ENCODE results near the gene MBOAT7. TPM values are rescaled to one million over a fixed set of nuclear protein-coding genes. Genes with fewer than 3 reads are reported as not detected.
"Not testable (repeated sequence)": the region's sequence is repeated elsewhere in the genome, so short reads cannot be mapped to it uniquely, and the experiment has no call there.

Gene MBOAT7
- total RNA-seq, 2 experiments from 2014 or later: 18.1 to 25.0 TPM

GRCh38 chr19:54186351-54186750 lies 3.0 kb downstream of the MBOAT7 start:
- DNase-seq (ENCODE audit: low spot score): no peak
- BruUV-seq (replicated peaks): no TSS peak
- Histone ChIP-seq H3K79me2 (ENCODE audit: insufficient read depth, low read depth, low read length) (peaks cover 10% of the 10 kb centered on the region; the same call in 1 of the 2 replicates), H2AFZ (ENCODE audit: low read length) (no peak overlapping the region), H4K20me1 (ENCODE audit: insufficient read depth, low read length) (no peaks in the 10 kb centered on the region), H3K4me3 (ENCODE audit: low read depth, low read length, poor library complexity, severe bottlenecking) (no peak overlapping the region), H3K27ac (ENCODE audit: low read depth, low read length, poor library complexity, severe bottlenecking) (no peak overlapping the region), H3K4me1 (ENCODE audit: insufficient read depth, low read length, poor library complexity, severe bottlenecking) (peaks cover 14% of the 10 kb centered on the region), H3K9me3 (ENCODE audit: low read length) (no peaks in the 10 kb centered on the region), H3K4me2 (ENCODE audit: low read length) (no peak overlapping the region), H3K9me2 (ENCODE audit: insufficient read depth, low read length) (no peaks in the 10 kb centered on the region), H3K36me3 (ENCODE audit: insufficient read depth, low read length) (no peaks in the 10 kb centered on the region)
- ChIA-PET POLR2A (interaction anchor here (0.9 kb wide), 1 partner anchor 935 kb away, joined by 3 read pairs; no protein-coding TSS in a partner anchor), CTCF (ENCODE audit: unreplicated experiment) (no interaction called here)
- intact Hi-C loops (cut with micrococcal nuclease; ENCODE audit: unreplicated experiment): no loop called here
- TF ChIP-seq CTCF (conservative IDR thresholded peaks at IDR 0.05; ENCODE audit: low read length): no peak
- TF ChIP-seq EZH2phosphoT487 (IDR thresholded peaks at IDR 0.05; ENCODE audit: borderline replicate concordance, low read depth, low read length): no peak

- no peaks in the 10 kb centered on the region for H3K9me2 ChIP-seq (ENCODE audit: insufficient read depth, low read length)
- no peaks in the 10 kb centered on the region for H4K20me1 ChIP-seq (ENCODE audit: insufficient read depth, low read length)
- no peak overlapping the region for H2AFZ ChIP-seq (ENCODE audit: low read length)
- no peak overlapping the region for H3K4me2 ChIP-seq (ENCODE audit: low read length)
- BruUV-seq (replicated peaks): no TSS peak
- H3K4me3 ChIP-seq (ENCODE audit: low read depth, low read length, poor library complexity, severe bottlenecking): no peak overlapping the region
- ChIA-PET POLR2A (no interaction called here), CTCF (ENCODE audit: unreplicated experiment) (no interaction called here)
- TF ChIP-seq CTCF (conservative IDR thresholded peaks at IDR 0.05; ENCODE audit: low read length) (no peak), EZH2phosphoT487 (IDR thresholded peaks at IDR 0.05; ENCODE audit: borderline replicate concordance, low read depth, low read length) (no peak)
- H3K79me2 ChIP-seq (ENCODE audit: insufficient read depth, low read depth, low read length): peaks cover 5% of the 10 kb centered on the region; the same call in 1 of the 2 replicates
- no peak for DNase-seq (ENCODE audit: low spot score)
- H3K36me3 ChIP-seq (ENCODE audit: insufficient read depth, low read length): no peaks in the 10 kb centered on the region
- peaks cover 20% of the 10 kb centered on the region for H3K4me1 ChIP-seq (ENCODE audit: insufficient read depth, low read length, poor library complexity, severe bottlenecking)
- intact Hi-C loops (cut with micrococcal nuclease; ENCODE audit: unreplicated experiment): no loop called here
- no peak overlapping the region for H3K27ac ChIP-seq (ENCODE audit: low read depth, low read length, poor library complexity, severe bottlenecking)
- no peaks in the 10 kb centered on the region for H3K9me3 ChIP-seq (ENCODE audit: low read length)
Observed at GRCh38 chr19:54183431-54183830, 5.9 kb downstream of the MBOAT7 start.

GRCh38 chr19:54181894-54182293 lies 7.5 kb downstream of the MBOAT7 start:
- BruUV-seq (replicated peaks); H3K36me3 ChIP-seq (ENCODE audit: insufficient read depth, low read length); DNase-seq (ENCODE audit: low spot score); H3K4me1 ChIP-seq (ENCODE audit: insufficient read depth, low read length, poor library complexity, severe bottlenecking); H3K4me2 ChIP-seq (ENCODE audit: low read length); H3K9me2 ChIP-seq (ENCODE audit: insufficient read depth, low read length); H3K79me2 ChIP-seq (ENCODE audit: insufficient read depth, low read depth, low read length); H2AFZ ChIP-seq (ENCODE audit: low read length); H3K9me3 ChIP-seq (ENCODE audit: low read length); intact Hi-C loops (cut with micrococcal nuclease; ENCODE audit: unreplicated experiment); POLR2A ChIA-PET; H3K4me3 ChIP-seq (ENCODE audit: low read depth, low read length, poor library complexity, severe bottlenecking); H4K20me1 ChIP-seq (ENCODE audit: insufficient read depth, low read length); H3K27ac ChIP-seq (ENCODE audit: low read depth, low read length, poor library complexity, severe bottlenecking): not testable (repeated sequence)
- CTCF ChIA-PET (ENCODE audit: unreplicated experiment): interaction anchor here (0.7 kb wide), 1 partner anchor 45 kb away, joined by 5 read pairs; no protein-coding TSS in a partner anchor
